ELR (cell line): ENCODE data around the gene KCNJ1.

Source experiments
- DNase-seq: peaks from one replicate; pipeline ENCODE4 v3.0.0-alpha.2; 2015; ENCODE audit warnings: low read depth

KCNJ1 gene

GRCh38 chr11:128823753-128824152 lies 43.3 kb downstream of the KCNJ1 start:
- no peak for DNase-seq

GRCh38 chr11:128822130-128822529 lies 45.0 kb downstream of the KCNJ1 start:
- no peak for DNase-seq

GRCh38 chr11:128821556-128821955 lies 45.5 kb downstream of the KCNJ1 start:
- DNase-seq, result no peak

- no peak for DNase-seq
These were observed 47.9 kb downstream of the KCNJ1 start for GRCh38 chr11:128819198-128819597.

GRCh38 chr11:128814856-128815705 lies 52.0 kb downstream of the KCNJ1 start:
- peak; percentile 76 for DNase-seq

- no peak for DNase-seq
These were observed 53.4 kb downstream of the KCNJ1 start for GRCh38 chr11:128813729-128814128.

- no peak for DNase-seq
These were observed 56.1 kb downstream of the KCNJ1 start for GRCh38 chr11:128810784-128811514.

- no peak for DNase-seq
These were observed 58.0 kb downstream of the KCNJ1 start for GRCh38 chr11:128809128-128809527.

- no peak for DNase-seq
These were observed 59.2 kb downstream of the KCNJ1 start for GRCh38 chr11:128807909-128808308.

GRCh38 chr11:128806506-128807261 lies 60.4 kb downstream of the KCNJ1 start:
- DNase-seq, result no peak

GRCh38 chr11:128804481-128804880 lies 62.6 kb downstream of the KCNJ1 start:
- DNase-seq, result peak; percentile 52

- no peak for DNase-seq
These were observed 63.4 kb downstream of the KCNJ1 start for GRCh38 chr11:128803449-128804245.

- no peak for DNase-seq
These were observed 64.1 kb downstream of the KCNJ1 start for GRCh38 chr11:128803011-128803410.

- peak; percentile 58 for DNase-seq
These were observed 64.6 kb downstream of the KCNJ1 start for GRCh38 chr11:128802358-128802981.

GRCh38 chr11:128800871-128801417 lies 66.2 kb downstream of the KCNJ1 start:
- DNase-seq, result no peak

- peak; percentile 61 for DNase-seq
These were observed 70.8 kb downstream of the KCNJ1 start for GRCh38 chr11:128796270-128796669.

GRCh38 chr11:128790196-128790595 lies 76.9 kb downstream of the KCNJ1 start:
- DNase-seq, result no peak

- DNase-seq, result no peak
These were observed 77.5 kb downstream of the KCNJ1 start for GRCh38 chr11:128789497-128790150.
